Measurements from ENCODE around the gene C9orf43. TPM values are rescaled to one million over a fixed set of nuclear protein-coding genes. Genes with fewer than 3 reads are reported as not detected.

Gene C9orf43
- total RNA-seq = 0.66 and 0.88 TPM in 2 replicates
- 0.08 and 0.25 TPM in 2 replicates for polyA plus RNA-seq
- polyA plus RNA-seq (2011; cell fraction: cytosol; rRNA removed) = 0.34 and 0.35 TPM in 2 replicates
- 0.98 and 1.1 TPM in 2 replicates for polyA plus RNA-seq (2011; cell fraction: nucleus; rRNA removed)
- 0.28 and 0.57 TPM in 2 replicates for polyA plus RNA-seq (2012)
- 0.85 and 1.9 TPM in 2 replicates for polyA minus RNA-seq
- not detected for polyA minus RNA-seq (2011; cell fraction: cytosol; rRNA and poly(A)+ RNA removed)
- 1.0 and 1.7 TPM in 2 replicates for polyA minus RNA-seq (2011; cell fraction: nucleus; rRNA and poly(A)+ RNA removed)
- Bru-seq, nascent RNA = percentile 39 among the genes with signal in this experiment
- percentile 29 among the genes with signal in this experiment for BruChase-seq, experiment 1, labeled RNA remaining after a 6-hour chase
- percentile 33 among the genes with signal in this experiment for BruChase-seq, experiment 2, labeled RNA remaining after a 2-hour chase
- long read RNA-seq = 0 reads

GRCh38 chr9:113410207-113410864 lies at the start of gene C9orf43, which contains the start of gene POLE3:
C9orf43 (plus strand) TSS chr9:113410747; CDS start chr9:113413494, 2,747 bp downstream.
POLE3 (minus strand) TSS chr9:113410675; CDS start chr9:113410293, 382 bp downstream.
- TF ChIP-seq GATA2 (IDR thresholded peaks at IDR 0.05; ENCODE audit: insufficient read depth, insufficient read length, low read depth, low read length) = no peak
- TF ChIP-seq POLR2AphosphoS5 (IDR thresholded peaks at IDR 0.05; ENCODE audit: insufficient read depth, low read depth, low read length) = peak; percentile 64
- TF ChIP-seq JUN (IDR thresholded peaks at IDR 0.05; ENCODE audit: borderline replicate concordance, insufficient read depth, insufficient read length, low read depth) = no peak
- no peak for TF ChIP-seq EZH2 (IDR thresholded peaks at IDR 0.05; ENCODE audit: borderline replicate concordance, low read depth, low read length, severe bottlenecking)
- TF ChIP-seq CTCF (IDR thresholded peaks at IDR 0.05; ENCODE audit: extremely low read depth in 1 of 2, insufficient read depth in 1 of 2, low read depth in 1 of 2, low read length in 2 of 2) = no peak
- TF ChIP-seq MAX (IDR thresholded peaks at IDR 0.05; ENCODE audit: insufficient read depth, insufficient read length) = peak; percentile 97
- peak; percentile 21 for TF ChIP-seq FOS (IDR thresholded peaks at IDR 0.05; ENCODE audit: borderline replicate concordance, insufficient read depth, low read length)
- TF ChIP-seq POLR2A (IDR thresholded peaks at IDR 0.05; ENCODE audit: low read depth, low read length) = peak; percentile 72
- peak; percentile 99 for TF ChIP-seq MYC (IDR thresholded peaks at IDR 0.05; ENCODE audit: low read depth, low read length)
- ChIA-PET CTCF (interaction anchor here (0.7 to 1.7 kb wide), 14 partner anchors 9 to 248 kb away, joined by 3 to 18 read pairs (median 4); partner anchors contain the start of genes ALAD, CDC26 and PRPF4), POLR2A (interaction anchor here (0.9 to 1.4 kb wide), 10 partner anchors 9 to 245 kb away, joined by 3 to 9 read pairs (median 4); partner anchors contain the start of genes ALAD, CDC26, PRPF4 and WDR31)
- peak within 1 kb of the TSS; percentile 86 to 98 (median 92) for H3K4me3 ChIP-seq (replicated peaks in 1 of 3; ENCODE audit: insufficient read depth in 1 of 3, low read depth in 1 of 3, low read length in 3 of 3)
- dilution Hi-C loops (cut with MboI; ENCODE audit: extremely low pct_ligation_motif_present, low sequenced_read_pairs) (no loop called here), intact Hi-C loops (cut with micrococcal nuclease) (loop anchor here (1.0 to 5.0 kb wide), 8 partner anchors 9 to 265 kb away; partner anchors contain the start of genes ALAD, CDC26, PRPF4 and WDR31)
- peaks cover 4 to 5% of the 10 kb centered on the region in 2 experiments for H3K36me3 ChIP-seq (ENCODE audit: control insufficient read depth in 2 of 2, extremely low read depth in 1 of 2, insufficient read depth in 2 of 2, low read length in 2 of 2)
- peak; percentile 97 for DNase-seq (ENCODE audit: low read depth, low spot score)
- no peaks in the 10 kb centered on the region for H3K9me3 ChIP-seq (replicated peaks; ENCODE audit: control insufficient read depth, insufficient read depth, low read length)
- peak within 1 kb of the TSS; percentile 84 for H3K27ac ChIP-seq (ENCODE audit: insufficient read depth, low read depth, low read length)
- peak within 1 kb of the TSS; percentile 99 for H3K9ac ChIP-seq (replicated peaks; ENCODE audit: extremely low read depth, insufficient read depth, low read length)
- H3K27me3 ChIP-seq (ENCODE audit: control insufficient read depth in 2 of 2, insufficient read depth in 2 of 2, low read length in 2 of 2) = no peaks in the 10 kb centered on the region
- H4K20me1 ChIP-seq (replicated peaks; ENCODE audit: control insufficient read depth, extremely low read depth, insufficient read depth, low read length) = no peaks in the 10 kb centered on the region
- H3K4me1 ChIP-seq (ENCODE audit: control insufficient read depth, extremely low read depth, insufficient read depth, low read length) = peaks cover 9% of the 10 kb centered on the region
- FAIRE-seq = peak; percentile 93
- H3K79me2 ChIP-seq (ENCODE audit: control insufficient read depth, insufficient read depth, low read length) = peaks cover 21% of the 10 kb centered on the region
- H2AFZ ChIP-seq (ENCODE audit: low read depth, low read length) = peak within 1 kb of the TSS; percentile 81
- H3K9me1 ChIP-seq (replicated peaks; ENCODE audit: control insufficient read depth, extremely low read depth, insufficient read depth, low read length) = no peaks in the 10 kb centered on the region
- no TSS peak for BruUV-seq (replicated peaks)
- H3K4me2 ChIP-seq (ENCODE audit: insufficient read depth, low read length) = peak within 1 kb of the TSS; percentile 97
